Stimulated activated CD4-positive, alpha-beta T cell treated with anti-CD3 and anti-CD28 coated beads, Interleukin-12 subunit alpha, Interleukin-12 subunit beta, amount 100 ng/mL, for 24 hours (primary cell): ENCODE results near the gene FAM120A.

Experiments used
- DNase-seq, 2 experiments: peaks; one replicate each; pipeline ENCODE4 v3.0.0-alpha.2; 2020; ENCODE audit warnings: low read depth in 2 of 2

Gene FAM120A

DNA sequence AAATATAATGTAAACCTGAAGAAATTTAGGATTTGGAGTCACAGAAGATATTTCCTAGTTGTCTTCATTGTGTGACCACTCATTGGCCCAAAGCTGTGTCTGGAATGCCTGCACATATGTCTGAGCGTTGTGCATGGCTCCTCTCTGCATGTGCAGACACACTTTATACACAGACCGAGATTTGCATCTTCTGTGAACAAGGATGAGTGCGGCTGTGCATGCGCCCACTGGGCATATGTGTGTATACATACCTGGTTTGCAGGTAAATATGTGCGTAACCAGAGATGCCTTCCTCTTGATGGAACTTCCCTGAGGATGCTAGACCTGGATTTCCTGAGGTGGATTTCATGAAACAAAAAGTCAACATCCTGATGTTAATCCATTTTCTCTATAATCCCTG lies 144.0 kb downstream of the FAM120A start:
- DNase-seq = no peak

- DNase-seq = no peak
These were observed 144.4 kb downstream of the FAM120A start for GRCh38 chr9:93595861-93596365.

GRCh38 chr9:93596399-93596798 lies 144.9 kb downstream of the FAM120A start:
- no peak for DNase-seq

GRCh38 chr9:93597142-93597706 lies 145.7 kb downstream of the FAM120A start:
- no peak for DNase-seq

GRCh38 chr9:93597871-93598646 lies 146.6 kb downstream of the FAM120A start:
- no peak for DNase-seq

- DNase-seq = no peak
These were observed 147.3 kb downstream of the FAM120A start for GRCh38 chr9:93598647-93599241.

GRCh38 chr9:93599571-93600403 lies 148.3 kb downstream of the FAM120A start:
- DNase-seq = no peak

GRCh38 chr9:93600504-93600903 lies 149.0 kb downstream of the FAM120A start:
- DNase-seq = no peak

GRCh38 chr9:93601063-93601462 lies 149.6 kb downstream of the FAM120A start:
- DNase-seq = no peak

DNA sequence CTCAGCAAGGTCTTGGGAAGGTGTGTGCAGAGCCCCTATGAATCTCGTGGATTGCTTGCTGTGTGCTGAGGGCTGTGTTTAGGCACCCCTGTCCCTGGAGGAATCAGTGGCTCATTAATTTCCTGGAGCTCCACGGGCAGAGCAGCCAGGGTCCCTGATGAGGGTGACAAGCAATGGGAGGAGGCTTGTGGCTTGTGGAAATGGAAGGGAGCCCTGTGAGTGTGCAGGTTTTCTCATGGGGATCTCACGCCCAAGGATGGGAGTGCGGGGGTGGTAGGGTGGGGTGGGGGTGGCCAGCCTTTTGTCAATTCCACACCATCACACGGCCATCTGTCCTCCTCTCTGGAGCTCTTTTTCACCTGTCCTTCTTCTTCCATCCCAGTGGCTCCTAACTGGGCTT lies 150.2 kb downstream of the FAM120A start:
- DNase-seq = no peak

DNA sequence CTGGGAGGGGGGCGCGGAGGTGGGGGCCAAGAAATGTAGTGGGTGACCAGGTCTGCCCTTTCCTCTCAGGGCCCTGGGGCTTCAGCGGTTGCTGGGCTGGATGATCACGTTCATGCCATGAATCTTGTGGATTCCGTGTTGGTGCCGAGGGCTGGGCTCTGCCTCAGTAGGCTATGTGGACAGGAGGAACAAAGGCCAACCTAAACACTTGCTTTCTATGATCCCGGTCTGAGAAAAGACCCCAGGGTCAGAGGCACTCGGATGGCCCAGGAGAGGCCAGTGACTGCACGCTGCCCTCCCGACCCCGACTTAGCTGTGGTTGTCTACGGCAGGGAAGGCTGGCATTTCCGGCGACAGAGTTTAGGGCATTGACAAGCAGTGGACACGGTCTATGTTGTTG lies 151.5 kb downstream of the FAM120A start:
- DNase-seq = no peak

DNA sequence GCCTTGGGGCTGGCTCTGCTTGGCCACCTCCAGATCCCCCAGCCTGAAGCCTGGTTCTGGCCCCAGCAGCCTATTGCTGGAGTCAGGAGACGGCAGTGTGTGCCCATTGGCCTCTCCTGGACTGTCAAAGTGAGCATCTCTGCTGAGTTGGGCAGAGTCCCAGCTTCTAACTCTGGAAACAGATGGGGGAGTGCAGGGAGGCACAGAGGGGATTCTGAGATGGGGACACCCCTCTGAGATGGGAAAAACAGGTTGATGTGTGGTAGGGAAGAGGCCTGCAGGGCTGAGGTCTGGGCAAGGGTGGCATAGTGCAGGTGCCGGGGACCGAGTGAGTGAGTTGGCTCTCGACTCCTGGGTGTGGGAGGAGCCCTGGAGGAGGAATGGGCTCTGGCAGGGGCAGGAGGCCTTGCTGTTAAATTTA lies 152.4 kb downstream of the FAM120A start:
- no peak for DNase-seq

DNA sequence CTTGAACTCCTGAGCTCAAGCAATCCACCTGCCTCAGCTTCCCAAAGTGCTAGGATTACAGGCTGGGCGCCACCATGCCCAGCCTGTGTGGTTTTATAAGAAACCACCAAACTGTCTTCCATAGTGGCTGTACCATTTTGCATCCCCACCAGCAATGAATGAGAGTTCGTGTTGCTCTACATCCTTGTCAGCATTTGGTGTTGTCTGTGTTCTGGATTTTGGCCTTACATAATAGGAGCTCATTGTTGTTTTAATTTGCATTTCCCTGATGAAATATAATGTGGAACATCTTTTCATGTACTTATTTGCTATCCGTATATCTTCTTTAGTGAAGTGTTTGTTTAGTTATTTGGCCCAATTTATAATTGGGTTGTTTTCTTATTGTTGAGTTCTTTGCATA lies 154.7 kb downstream of the FAM120A start:
- no peak for DNase-seq

DNA sequence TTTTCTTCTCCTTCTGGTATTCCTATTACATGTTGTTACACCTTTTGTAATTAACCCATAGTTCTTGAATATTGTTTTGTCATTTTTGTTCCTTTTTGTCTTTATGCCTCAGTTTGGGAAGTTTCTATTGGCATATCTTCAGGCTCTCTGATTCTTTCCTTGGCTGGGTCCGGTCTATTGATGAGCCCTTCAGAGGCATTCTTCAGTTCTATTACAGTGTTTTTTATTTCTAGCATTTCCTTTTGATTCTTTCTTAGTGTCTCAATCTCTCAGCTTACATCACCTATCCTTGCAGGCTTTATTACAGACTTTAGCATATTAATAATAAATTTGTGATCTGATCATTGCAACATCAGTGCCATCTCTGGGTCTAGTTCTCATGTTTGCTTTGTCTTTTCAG lies 158.7 kb downstream of the FAM120A start:
- DNase-seq = no peak

DNA sequence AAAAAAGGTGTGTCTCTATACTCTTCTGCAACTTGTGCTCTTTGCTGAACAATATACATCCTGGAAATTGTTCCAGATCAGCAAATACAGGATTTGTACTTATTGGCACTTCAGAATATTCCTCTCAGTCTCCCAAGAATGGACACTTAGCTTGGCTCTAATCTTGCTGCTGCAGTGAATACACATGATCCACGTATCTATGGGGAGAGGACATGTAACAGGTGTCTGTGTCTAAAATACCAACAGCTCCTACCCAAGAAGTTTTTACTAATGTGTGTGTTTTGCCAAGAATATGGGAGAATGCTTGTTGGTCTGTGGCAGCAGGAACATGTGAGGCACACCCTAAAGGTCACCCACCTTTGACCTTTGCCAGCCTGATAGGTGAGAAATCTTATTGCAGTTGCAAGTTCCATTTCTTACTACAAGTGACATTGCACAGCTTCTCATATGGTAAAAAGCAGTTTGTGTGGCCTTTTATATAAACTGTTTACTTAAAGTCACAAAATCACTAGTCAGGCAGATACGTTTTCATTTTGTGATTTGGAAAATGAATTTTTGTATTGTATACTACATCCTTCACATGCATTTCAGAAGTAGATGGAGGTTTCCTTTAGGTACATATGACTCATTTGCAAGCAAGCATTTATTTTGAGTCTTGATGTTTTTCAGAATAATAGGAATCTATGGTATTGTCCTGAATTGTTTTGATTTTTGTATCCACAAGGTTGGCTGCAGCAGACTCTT lies 160.7 kb downstream of the FAM120A start:
- DNase-seq = no peak

DNA sequence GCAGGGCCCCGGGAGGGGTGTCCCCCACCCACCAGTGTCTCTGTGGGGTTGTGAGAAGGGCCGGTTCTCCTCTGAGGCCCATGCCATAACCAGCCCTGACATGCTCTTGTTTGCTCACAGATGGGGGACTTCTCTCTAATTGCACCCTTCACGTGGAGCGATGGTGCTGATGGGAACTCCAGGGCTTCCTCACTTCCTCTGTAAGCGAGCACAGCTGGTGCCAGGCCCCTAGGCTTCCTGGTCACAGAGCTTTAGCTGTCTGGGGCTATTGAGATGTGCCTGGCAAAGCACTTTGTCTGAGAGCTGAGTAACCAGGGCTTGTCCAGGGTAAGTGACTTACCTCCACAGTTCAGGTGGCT lies 161.3 kb downstream of the FAM120A start:
- no peak for DNase-seq

- DNase-seq = no peak
These were observed 161.7 kb downstream of the FAM120A start for GRCh38 chr9:93613174-93613573.

GRCh38 chr9:93613791-93614190 lies 162.3 kb downstream of the FAM120A start:
- DNase-seq = no peak

DNA sequence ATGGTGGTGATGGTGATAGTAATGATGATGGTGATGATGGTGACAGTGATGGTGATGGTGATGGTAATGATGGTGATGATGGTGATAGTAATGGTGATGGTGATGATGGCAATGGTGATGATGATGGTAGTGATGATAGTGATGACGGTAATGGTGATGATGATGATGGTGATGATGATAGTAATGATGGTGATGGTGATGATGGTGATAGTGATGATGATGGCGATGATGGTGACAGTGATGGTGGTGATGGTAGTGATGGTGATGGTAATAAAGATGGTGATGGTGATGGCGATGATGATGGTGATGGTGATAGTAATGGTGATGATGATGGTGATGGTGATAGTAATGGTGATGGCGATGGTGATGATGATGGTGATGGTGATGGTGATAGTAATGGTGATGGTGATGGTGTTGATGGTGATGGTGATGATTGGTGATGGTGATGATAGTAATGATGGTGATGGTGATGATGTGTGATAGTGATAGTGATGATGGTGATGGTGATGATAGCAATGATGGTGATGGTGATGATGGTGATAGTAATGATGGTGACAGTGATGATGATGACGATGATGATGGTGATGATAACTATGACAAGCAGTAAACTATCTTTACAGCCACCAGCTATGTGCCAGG lies 163.5 kb downstream of the FAM120A start:
- no peak for DNase-seq
